SJCRH30 (cell line): ENCODE data around the gene MDC1. TPM values are rescaled to one million over a fixed set of nuclear protein-coding genes. Genes with fewer than 3 reads are reported as not detected.
"Not testable (repeated sequence)": the region's sequence is repeated elsewhere in the genome, so short reads cannot be mapped to it uniquely, and the experiment has no call there.

ENCODE experiments used
- DNase-seq, 2 experiments: peaks; one replicate each; pipeline ENCODE4 v3.0.0-alpha.2; 2015 to 2020
- H3K27ac ChIP-seq: fragments of 250-450 bp; sonication (Bioruptor Pico); 2 replicates; pipeline ENCODE4 v1.5.1; 2020; ENCODE audit warnings: mild to moderate bottlenecking, moderate library complexity
- H3K27me3 ChIP-seq: fragments of 250-450 bp; sonication (Bioruptor Pico); 2 replicates; pipeline ENCODE4 v1.5.1; 2020; ENCODE audit warnings: mild to moderate bottlenecking, moderate library complexity
- H3K36me3 ChIP-seq: fragments of 250-450 bp; sonication (Bioruptor Pico); 2 replicates; pipeline ENCODE4 v1.5.1; 2020; ENCODE audit warnings: mild to moderate bottlenecking, moderate library complexity
- H3K4me1 ChIP-seq: fragments of 250-450 bp; sonication (Bioruptor Pico); 2 replicates; pipeline ENCODE4 v1.5.1; 2020; ENCODE audit warnings: mild to moderate bottlenecking, moderate library complexity
- H3K4me3 ChIP-seq: fragments of 250-450 bp; sonication (Bioruptor Pico); 2 replicates; pipeline ENCODE4 v1.5.1; 2020; ENCODE audit warnings: mild to moderate bottlenecking, moderate library complexity
- H3K9me3 ChIP-seq: fragments of 250-450 bp; sonication (Bioruptor Pico); replicated peaks from 2 replicates; pipeline ENCODE4 v1.5.1; 2020; ENCODE audit warnings: mild to moderate bottlenecking, moderate library complexity
- total RNA-seq: library from RNA; depleted of rRNA; stranded (reverse); fragments of >200 nt; shearing (Covaris generic); gene quantifications from 2 replicates; pipeline ENCODE4 v1.2.3, GENCODE V29; 2014; rRNA removed

MDC1 gene
- total RNA-seq, 1 experiment from 2014 or later = 25.0 TPM

DNA sequence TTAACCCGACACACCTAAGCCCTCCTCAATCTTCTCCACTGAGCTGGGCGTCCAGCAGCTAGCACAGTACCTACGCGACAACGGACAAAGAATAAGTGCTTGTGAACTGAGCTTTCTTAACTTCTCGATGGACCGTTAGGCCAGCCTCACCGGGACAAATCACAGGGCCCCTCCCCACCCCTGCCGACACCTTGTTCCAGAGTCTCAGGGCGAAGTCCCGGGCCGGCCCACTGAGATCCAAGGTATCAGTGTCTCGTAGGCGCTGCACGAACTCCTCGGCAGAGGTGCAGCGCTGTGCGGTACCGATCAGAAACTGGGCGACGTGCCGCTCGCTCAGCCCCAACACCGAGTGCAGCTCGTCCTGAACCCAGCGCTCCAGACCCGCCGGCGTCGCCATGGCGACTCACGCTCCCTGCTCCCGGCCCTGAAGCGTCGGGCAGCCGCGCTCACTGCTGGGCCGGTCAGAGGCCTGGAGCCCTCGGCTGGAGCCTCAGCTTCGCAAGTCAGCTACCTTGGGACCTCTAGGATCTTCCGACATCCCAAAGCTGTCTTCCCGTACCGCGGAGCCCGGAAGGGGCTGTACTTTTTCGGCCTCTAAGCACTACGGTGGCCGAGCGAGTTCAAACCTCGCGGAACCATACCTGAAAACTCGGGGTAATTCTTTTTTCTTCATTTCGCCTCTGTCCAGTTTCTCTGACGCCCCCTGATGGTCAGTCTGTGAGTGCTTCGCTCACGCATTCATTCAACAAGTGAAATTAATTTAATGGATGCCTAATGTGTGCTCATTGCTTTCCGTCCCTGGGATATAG, 44.4 kb downstream of the MDC1 start, which contains the start of gene DHX16:
DHX16 (minus strand) TSS at position 562 of the 809 bp plus-strand sequence; CDS start at position 397, 165 bp downstream.
- peak; percentile 94 to 97 for DNase-seq
- Histone ChIP-seq H3K4me3 (peak within 1 kb of the TSS; percentile 80), H3K9me3 (no peaks in the 10 kb centered on the region), H3K27me3 (no peaks in the 10 kb centered on the region), H3K27ac (peak within 1 kb of the TSS; percentile 13; the same call in 1 of the 2 replicates), H3K36me3 (peaks cover 18% of the 10 kb centered on the region), H3K4me1 (no peaks in the 10 kb centered on the region)

DNA sequence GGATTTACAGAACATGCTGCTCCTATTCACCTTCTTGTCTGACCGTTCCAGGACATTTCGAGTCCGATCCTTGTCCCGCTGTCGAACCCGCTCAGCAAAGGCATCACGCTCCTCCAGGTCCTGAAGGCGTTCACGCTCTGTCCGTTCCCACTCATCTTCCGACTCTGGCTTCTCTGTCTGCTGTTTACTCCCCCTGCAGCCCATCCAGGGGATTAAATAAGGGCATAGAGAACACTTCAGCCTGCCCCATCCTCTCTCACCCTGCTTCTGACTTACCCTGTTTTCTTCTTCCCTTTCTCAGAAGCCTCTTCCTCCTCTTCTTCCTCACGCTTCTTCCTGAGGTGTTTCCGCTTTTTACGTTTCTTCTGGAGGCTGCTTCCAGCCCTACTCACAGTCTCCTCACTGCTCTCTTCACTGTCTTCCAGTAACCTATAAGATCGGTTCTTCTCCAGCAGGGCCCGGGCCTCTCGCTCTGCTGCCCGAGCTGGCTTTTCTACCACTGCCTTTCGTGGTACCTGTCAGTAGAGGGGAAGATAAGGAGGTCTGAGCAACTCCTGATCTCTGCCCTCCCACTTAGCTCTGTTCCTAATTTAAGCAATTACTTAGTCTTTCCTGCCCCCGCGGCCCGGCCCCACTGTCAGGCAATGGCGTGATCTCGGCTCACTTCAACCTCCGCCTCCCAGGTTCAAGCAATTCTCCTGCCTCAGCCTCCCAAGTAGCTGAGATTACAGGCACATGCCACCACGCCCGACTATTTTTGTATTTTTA, 46.1 kb downstream of the MDC1 start:
- H3K36me3 ChIP-seq = peaks cover 11% of the 10 kb centered on the region; the same call in 1 of the 2 replicates

DNA sequence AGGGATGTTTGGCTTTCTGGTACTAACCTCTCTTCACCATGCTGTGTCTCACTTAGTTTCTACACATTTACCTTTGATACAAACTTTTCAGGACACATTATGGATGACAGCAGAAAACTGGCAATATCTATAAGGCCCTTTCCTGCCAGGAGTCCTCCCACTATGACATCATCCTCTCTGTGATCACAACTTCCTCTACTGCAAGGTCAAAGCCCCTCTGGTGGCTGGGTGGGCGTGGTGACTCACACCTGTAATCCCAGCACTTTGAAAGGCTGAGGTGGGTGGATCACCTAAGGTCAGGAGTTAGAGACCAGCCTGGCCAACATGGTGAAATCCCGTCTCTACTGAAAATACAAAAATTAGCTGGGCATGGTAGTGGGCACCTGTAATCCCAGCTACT, 50.8 kb downstream of the MDC1 start:
- not testable (repeated sequence) for H3K4me1 ChIP-seq, H3K27ac ChIP-seq, H3K27me3 ChIP-seq, DNase-seq, H3K9me3 ChIP-seq, H3K4me3 ChIP-seq
- H3K36me3 ChIP-seq = peaks cover 23% of the 10 kb centered on the region

More for the DNA sequence above, 46.1 kb downstream of the MDC1 start:
- no peak overlapping the region for H3K27ac ChIP-seq
- DNase-seq = no peak
- no peaks in the 10 kb centered on the region for H3K27me3 ChIP-seq
- H3K4me3 ChIP-seq = no peak overlapping the region
- H3K9me3 ChIP-seq = no peaks in the 10 kb centered on the region
- no peaks in the 10 kb centered on the region for H3K4me1 ChIP-seq

GRCh38 chr6:30664994-30665767, 51.9 kb downstream of the MDC1 start:
- H3K9me3 ChIP-seq = no peaks in the 10 kb centered on the region
- no peaks in the 10 kb centered on the region for H3K27me3 ChIP-seq
- peaks cover 23% of the 10 kb centered on the region for H3K36me3 ChIP-seq
- H3K4me1 ChIP-seq = no peaks in the 10 kb centered on the region
- no peak for DNase-seq
- no peak overlapping the region for H3K4me3 ChIP-seq
- H3K27ac ChIP-seq = no peak overlapping the region

DNA sequence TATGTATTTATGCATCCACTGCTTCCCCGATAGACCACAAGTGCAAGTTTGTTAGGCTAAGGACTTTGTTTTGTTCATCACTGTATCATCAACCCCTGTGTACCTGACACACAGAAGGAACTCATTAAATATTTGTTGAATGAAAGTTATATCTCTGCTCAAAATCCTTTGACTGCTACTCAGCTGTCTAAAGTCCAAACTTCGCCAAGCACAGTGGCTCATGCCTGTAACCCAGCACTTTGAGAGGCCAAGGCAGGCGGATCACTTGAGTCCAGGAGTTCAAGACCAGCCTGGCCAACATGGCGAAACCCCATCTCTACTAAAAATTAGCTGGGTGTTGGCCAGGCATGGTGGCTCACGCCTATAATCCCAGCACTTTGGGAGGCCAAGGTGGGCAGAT, 59.2 kb downstream of the MDC1 start:
- not testable (repeated sequence) for H3K27ac ChIP-seq, H3K27me3 ChIP-seq, H3K4me3 ChIP-seq, H3K9me3 ChIP-seq, H3K4me1 ChIP-seq, DNase-seq
- H3K36me3 ChIP-seq = peaks cover 31% of the 10 kb centered on the region

DNA sequence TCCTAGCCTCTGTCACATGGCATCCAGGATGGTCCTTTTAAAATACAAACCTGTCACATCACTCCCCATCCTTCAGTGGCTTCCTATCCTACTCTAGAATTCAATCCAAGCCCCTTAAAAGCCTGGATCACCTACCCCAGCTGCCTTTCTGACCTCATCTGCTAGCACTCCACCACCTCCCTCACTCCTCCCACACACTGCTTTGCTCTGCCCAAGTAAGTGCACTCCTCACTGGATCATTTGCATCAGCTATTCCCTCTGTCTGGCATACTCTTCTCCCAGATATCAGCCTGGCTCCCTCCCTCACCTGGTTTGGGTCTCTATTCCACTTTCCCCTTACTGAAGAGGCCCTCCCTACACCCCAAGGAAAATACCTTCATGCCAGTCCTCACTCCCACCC, 59.6 kb downstream of the MDC1 start:
- Histone ChIP-seq H3K36me3 (peaks cover 33% of the 10 kb centered on the region), H3K9me3 (no peaks in the 10 kb centered on the region)

GRCh38 chr6:30656513-30656912, 60.6 kb downstream of the MDC1 start:
- DNase-seq = no peak
- no peaks in the 10 kb centered on the region for H3K4me1 ChIP-seq
- peaks cover 32% of the 10 kb centered on the region for H3K36me3 ChIP-seq
- no peak overlapping the region for H3K4me3 ChIP-seq
- no peaks in the 10 kb centered on the region for H3K27me3 ChIP-seq
- no peaks in the 10 kb centered on the region for H3K9me3 ChIP-seq
- no peak overlapping the region for H3K27ac ChIP-seq

More for the DNA sequence above, 59.6 kb downstream of the MDC1 start:
- no peak for DNase-seq
- no peak overlapping the region for H3K27ac ChIP-seq
- H3K4me3 ChIP-seq = no peak overlapping the region
- H3K27me3 ChIP-seq = no peaks in the 10 kb centered on the region
- no peaks in the 10 kb centered on the region for H3K4me1 ChIP-seq

- Histone ChIP-seq H3K36me3 (peaks cover 36% of the 10 kb centered on the region), H3K9me3 (no peaks in the 10 kb centered on the region), H3K27ac (no peak overlapping the region), H3K4me1 (no peaks in the 10 kb centered on the region), H3K4me3 (no peak overlapping the region), H3K27me3 (no peaks in the 10 kb centered on the region)
- no peak for DNase-seq
These were observed 61.4 kb downstream of the MDC1 start for GRCh38 chr6:30655743-30656094.

- Histone ChIP-seq H3K4me3 (no peak overlapping the region), H3K4me1 (no peaks in the 10 kb centered on the region), H3K9me3 (no peaks in the 10 kb centered on the region), H3K36me3 (peaks cover 36% of the 10 kb centered on the region), H3K27me3 (no peaks in the 10 kb centered on the region), H3K27ac (no peak overlapping the region)
- no peak for DNase-seq
These were observed 62.0 kb downstream of the MDC1 start for GRCh38 chr6:30654798-30655742.

DNA sequence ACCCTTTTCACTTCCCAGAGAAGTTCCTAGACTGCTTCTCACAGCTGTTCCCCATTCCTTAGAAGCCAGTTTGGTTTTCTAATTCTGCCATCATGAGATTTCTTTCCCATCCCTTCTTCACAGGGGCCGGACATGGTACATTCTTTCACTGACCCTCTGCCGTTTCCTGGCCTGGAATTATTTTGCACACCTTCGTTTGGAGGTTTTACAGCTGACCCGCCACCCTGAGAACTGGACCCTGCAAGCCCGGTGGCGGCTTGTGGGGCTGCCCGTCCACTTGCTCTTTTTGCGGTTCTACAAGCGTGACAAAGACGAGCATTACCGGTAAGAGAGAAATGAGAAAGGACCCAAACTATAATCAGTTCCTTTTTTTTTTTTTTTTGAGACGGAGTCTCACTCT, 65.9 kb downstream of the MDC1 start:
- Histone ChIP-seq H3K4me1 (no peaks in the 10 kb centered on the region), H3K9me3 (no peaks in the 10 kb centered on the region), H3K36me3 (peaks cover 27% of the 10 kb centered on the region), H3K4me3 (no peak overlapping the region), H3K27me3 (no peaks in the 10 kb centered on the region), H3K27ac (no peak overlapping the region)
- DNase-seq = no peak

Other genes with a start within 250 kb of the MDC1 start
- 24.6 and 26.0 TPM in 2 replicates for gene HLA-E, start 227.8 kb downstream of the MDC1 start, total RNA-seq
- 35.7 and 42.4 TPM in 2 replicates for gene GNL1, start 160.8 kb downstream of the MDC1 start, total RNA-seq
- 30.1 and 30.8 TPM in 2 replicates for gene PRR3, start 160.0 kb downstream of the MDC1 start, total RNA-seq
- 68.0 and 74.7 TPM in 2 replicates for gene ABCF1, start 145.8 kb downstream of the MDC1 start, total RNA-seq
- gene PPP1R10, start 100.0 kb downstream of the MDC1 start, total RNA-seq = 93.7 and 120 TPM in 2 replicates
- gene MRPS18B, start 99.4 kb downstream of the MDC1 start, total RNA-seq = 48.8 and 51.6 TPM in 2 replicates
- gene ATAT1, start 90.4 kb downstream of the MDC1 start, total RNA-seq = 11.4 and 13.0 TPM in 2 replicates
- 9.1 and 10.0 TPM in 2 replicates for gene C6orf136, start 70.1 kb downstream of the MDC1 start, total RNA-seq
- gene DHX16, start 44.3 kb downstream of the MDC1 start, total RNA-seq = 26.5 and 29.0 TPM in 2 replicates
- 39.4 and 44.3 TPM in 2 replicates for gene PPP1R18, start 30.6 kb downstream of the MDC1 start, total RNA-seq
- gene NRM, start 26.3 kb downstream of the MDC1 start, total RNA-seq = 25.0 and 29.6 TPM in 2 replicates
- gene TUBB, start 3.1 kb upstream of the MDC1 start, total RNA-seq = 1,652 and 1,704 TPM in 2 replicates
- gene FLOT1, start 25.4 kb upstream of the MDC1 start, total RNA-seq = 87.4 and 92.2 TPM in 2 replicates
- gene IER3, start 27.3 kb upstream of the MDC1 start, total RNA-seq = 19.9 and 22.1 TPM in 2 replicates
- 73.2 and 80.9 TPM in 2 replicates for gene DDR1, start 167.2 kb upstream of the MDC1 start, total RNA-seq
- 15.1 and 24.2 TPM in 2 replicates for gene GTF2H4, start 190.9 kb upstream of the MDC1 start, total RNA-seq
- 21.3 and 23.5 TPM in 2 replicates for gene VARS2, start 197.0 kb upstream of the MDC1 start, total RNA-seq
- not detected in 2 replicates for gene SFTA2, start 214.9 kb upstream of the MDC1 start, total RNA-seq
- not detected in 2 replicates for gene MUCL3, start 223.7 kb upstream of the MDC1 start, total RNA-seq